ENCODE results near the gene OR8B2.
"Not testable (repeated sequence)": the region's sequence is repeated elsewhere in the genome, so short reads cannot be mapped to it uniquely, and the experiment has no call there.

The OR8B2 gene

GRCh38 chr11:124384399-124384798 is at the start of gene OR8B2:
Gene OR8B2, minus strand, starts transcription at chr11:124384499. Its CDS starts 1,156 bp downstream, at chr11:124383343.
- DNase-seq (ENCODE audit: low read depth in 2 of 2, low spot score in 1 of 2), result no peak

- DNase-seq (ENCODE audit: low read depth in 2 of 2, low spot score in 1 of 2), result no peak
Measured at GRCh38 chr11:124429599-124429998, 45.3 kb upstream of the OR8B2 start.

DNA sequence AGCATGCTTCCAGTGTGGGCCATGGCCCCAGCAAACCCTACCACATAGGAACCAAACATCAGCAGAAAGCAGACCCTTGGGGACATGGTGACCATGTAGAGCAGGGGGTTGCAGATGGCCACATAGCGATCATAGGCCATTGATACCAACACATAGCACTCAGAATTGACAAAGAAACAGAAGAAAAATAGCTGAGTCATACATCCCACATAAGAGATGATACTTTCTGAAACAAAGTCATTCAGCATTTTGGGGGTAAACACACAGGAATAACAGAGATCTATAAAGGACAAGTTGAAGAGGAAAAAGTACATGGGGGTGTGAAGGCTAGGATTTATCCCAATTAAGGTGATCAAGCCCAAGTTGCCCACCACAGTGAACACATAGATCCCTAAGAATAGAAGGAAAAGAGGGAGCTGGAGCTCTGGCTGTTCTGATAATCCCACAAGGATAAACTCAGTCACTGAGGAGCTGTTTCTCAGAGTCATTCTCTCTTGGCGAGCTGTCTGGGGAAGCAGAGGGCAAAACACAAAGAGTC is 40.2 kb upstream of the OR8B2 start, which contains the start of gene OR8B4:
TSS of gene OR8B4 (minus strand) at position 488 of the 538 bp plus-strand sequence. CDS start at position 488, 0 bp downstream.
- no peak for DNase-seq (ENCODE audit: low read depth in 2 of 2, low spot score in 1 of 2)

DNA sequence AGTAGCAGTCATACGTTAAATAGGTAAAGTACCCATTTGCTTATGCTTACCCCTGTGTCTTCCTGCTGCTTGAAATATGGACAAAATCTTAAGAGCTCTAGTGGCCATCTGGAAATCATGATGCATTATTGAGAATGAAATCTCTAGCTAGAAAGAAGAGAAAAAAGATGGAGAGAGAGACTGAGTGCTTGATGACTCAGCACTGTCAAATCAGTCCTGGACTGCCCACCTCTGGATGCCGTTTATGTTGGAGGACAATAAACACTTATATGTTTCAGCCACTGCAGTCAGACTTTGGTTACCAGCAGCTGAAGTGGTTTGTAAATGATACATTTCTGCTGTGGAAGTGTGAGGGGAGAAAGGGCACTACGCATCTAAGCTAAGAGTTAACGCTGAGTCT is 36.7 kb upstream of the OR8B2 start:
- no peak for DNase-seq (ENCODE audit: low read depth in 2 of 2, low spot score in 1 of 2)

DNA sequence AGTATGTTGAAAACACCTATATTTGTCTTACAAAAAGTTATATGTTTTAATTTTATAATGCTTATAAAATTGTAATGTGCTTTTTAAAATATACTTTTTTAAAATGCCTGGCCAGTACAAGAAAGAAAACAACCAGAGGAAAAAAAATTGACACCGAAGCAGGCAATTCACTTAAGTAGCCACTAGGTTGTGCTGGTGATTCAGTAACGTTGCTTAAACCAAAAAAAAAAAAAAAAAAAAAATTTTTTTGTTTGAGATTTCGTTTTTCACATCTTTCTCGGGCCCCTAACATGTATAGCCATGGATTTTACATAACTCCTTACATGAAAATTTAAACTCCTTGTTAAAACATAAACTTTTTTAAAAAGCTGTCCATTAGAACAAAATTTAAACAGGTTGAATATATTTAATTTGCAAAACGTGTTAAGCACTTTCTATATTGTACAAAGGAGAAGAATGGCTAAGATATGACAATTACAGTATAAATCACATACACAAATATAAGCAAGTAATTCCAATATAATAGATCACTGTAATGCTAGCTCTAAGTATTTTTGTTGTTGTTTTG is 31.1 kb upstream of the OR8B2 start:
- DNase-seq (ENCODE audit: low read depth in 2 of 2, low spot score in 1 of 2), result no peak

GRCh38 chr11:124409906-124410305 is 25.6 kb upstream of the OR8B2 start:
- no peak for DNase-seq (ENCODE audit: low read depth in 2 of 2, low spot score in 1 of 2)

GRCh38 chr11:124405581-124405980 is 21.3 kb upstream of the OR8B2 start:
- no peak for DNase-seq (ENCODE audit: low read depth in 2 of 2, low spot score in 1 of 2)

GRCh38 chr11:124403186-124403585 is 18.9 kb upstream of the OR8B2 start:
- not testable (repeated sequence) for DNase-seq (ENCODE audit: low read depth in 2 of 2, low spot score in 1 of 2)

DNA sequence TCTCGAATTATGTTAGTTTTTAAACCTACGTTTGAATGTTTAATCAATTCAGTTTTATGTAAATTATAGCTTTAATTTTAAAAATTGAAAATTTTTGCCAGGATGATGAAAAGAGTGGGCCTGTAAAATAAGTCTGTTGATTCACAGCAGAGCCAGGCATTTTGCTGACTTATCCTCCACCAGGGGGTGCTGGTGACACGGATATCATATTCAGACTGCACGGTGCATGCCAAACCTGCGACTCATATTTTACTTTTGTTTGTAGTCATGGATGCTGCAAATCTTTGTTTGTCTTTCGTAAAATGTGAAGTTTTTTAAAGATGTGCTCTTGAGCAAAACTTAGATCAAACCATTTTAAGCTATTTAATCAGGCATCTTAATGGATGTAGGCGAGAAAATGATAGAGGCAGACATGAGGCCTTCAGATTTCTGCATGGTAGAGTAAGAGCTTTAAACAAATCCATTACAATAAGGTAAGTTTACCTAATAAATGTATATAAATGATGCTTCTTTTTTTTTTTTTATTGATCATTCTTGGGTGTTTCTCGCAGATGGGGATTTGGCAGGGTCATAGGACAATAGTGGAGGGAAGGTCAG is 18.1 kb upstream of the OR8B2 start:
- DNase-seq (ENCODE audit: low read depth in 2 of 2, low spot score in 1 of 2), result no peak

DNA sequence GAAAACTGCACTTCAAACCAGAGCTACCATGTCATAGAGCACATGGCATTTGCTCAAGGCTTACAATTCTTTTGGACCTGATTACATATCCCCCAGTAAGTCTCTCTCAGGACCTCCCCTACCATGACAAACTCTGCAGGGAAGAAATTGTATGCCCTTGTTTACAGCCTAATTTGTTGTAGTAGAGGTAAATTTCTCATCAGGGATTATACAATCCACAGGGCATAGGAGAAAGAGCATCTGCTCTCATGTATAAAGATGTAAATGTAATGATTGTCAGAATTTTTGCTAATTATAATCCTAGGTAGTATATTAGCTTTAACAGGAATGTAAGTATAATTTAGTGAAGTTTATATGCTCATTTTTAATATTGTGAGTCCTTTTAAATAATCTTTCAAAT is 14.6 kb upstream of the OR8B2 start, which contains the start of gene OR8B3:
TSS of gene OR8B3 (minus strand) at position 101 of the 400 bp plus-strand sequence. CDS start 1,673 bp downstream, outside the sequence.
- DNase-seq (ENCODE audit: low read depth in 2 of 2, low spot score in 1 of 2), result no peak

DNA sequence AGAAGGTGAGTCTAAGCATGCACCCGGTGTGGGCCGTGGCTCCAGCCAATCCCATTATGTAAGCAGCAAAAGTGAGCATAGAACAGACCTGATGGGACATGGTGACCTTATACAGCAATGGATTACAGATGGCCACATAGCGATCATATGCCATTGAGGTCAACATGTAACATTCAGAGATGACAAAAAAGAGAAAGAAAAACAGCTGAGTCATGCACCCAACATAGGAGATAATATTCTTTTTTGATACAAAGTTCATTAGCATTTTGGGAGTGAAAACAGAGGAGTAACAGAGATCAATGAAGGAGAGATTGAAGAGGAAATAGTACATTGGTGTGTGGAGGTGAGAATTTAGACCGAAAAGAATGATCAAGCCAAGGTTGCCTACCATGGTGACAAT is 12.5 kb upstream of the OR8B2 start:
- DNase-seq (ENCODE audit: low read depth in 2 of 2, low spot score in 1 of 2), result not testable (repeated sequence)

- DNase-seq (ENCODE audit: low read depth in 2 of 2, low spot score in 1 of 2), result no peak
Measured at GRCh38 chr11:124394408-124394807, 10.1 kb upstream of the OR8B2 start.

DNA sequence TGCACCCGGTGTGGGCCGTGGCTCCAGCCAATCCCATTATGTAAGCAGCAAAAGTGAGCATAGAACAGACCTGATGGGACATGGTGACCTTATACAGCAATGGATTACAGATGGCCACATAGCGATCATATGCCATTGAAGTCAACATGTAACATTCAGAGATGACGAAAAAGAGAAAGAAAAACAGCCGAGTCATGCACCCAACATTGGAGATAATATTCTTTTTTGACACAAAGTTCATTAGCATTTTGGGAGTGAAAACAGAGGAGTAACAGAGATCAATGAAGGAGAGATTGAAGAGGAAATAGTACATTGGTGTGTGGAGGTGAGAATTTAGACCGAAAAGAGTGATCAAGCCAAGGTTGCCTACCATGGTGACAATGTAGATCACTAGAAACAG is 1.4 kb downstream of the OR8B2 start:
- DNase-seq (ENCODE audit: low read depth in 2 of 2, low spot score in 1 of 2), result not testable (repeated sequence)

DNA sequence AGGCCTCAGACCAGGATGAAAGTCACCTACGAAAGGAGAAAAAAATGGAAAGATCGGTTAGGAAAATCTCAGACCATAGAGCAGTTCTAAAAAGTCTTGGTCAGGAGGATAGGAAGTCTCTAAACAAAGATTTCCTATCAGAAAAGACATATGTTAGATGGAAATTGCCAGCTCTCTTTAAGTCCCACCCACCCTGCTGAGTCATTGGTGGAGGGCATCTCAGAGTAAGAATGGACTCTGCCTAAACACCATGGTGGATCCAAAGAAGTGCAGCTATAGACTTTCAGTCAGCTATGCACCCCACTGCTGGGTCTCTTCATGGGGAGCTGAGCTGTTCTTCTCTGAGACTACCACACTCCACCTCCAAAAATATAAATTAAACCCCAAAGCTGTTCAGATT is 3.7 kb downstream of the OR8B2 start:
- no peak for DNase-seq (ENCODE audit: low read depth in 2 of 2, low spot score in 1 of 2)

- no peak for DNase-seq (ENCODE audit: low read depth in 2 of 2, low spot score in 1 of 2)
Measured at GRCh38 chr11:124376280-124376679, 8.0 kb downstream of the OR8B2 start.

GRCh38 chr11:124359566-124359965 is 24.7 kb downstream of the OR8B2 start:
- DNase-seq (ENCODE audit: low read depth in 2 of 2, low spot score in 1 of 2), result no peak

DNA sequence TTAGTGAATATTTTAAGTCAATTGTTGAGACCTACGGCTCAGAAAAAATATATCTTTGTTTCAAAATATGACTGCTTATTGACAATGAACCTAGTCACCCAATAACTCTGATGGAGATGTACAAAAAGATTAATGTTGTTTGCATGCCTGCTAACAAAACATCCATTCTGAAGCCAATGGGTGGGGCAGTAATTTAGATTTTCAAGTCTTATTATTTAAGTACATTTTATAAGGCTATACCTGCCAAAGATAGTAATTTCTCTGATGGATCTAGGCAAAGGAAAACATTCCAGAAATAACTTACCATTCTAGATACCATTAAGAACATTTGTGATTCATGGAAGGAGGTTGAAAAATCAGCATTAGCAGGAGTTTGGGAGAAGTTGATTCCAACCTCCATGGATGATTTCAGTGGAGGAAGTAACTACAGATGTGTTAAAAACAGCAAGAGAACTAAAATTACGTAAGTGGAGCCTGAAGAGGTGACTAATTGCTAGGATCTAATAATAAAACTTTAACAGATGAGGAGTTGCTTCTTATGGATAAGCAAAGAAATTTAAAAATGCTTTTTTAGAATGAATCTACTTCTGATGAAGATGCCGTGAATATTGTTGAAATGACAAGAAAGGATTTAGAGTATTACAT is 37.9 kb downstream of the OR8B2 start:
- DNase-seq (ENCODE audit: low read depth in 2 of 2, low spot score in 1 of 2), result no peak

- DNase-seq (ENCODE audit: low read depth in 2 of 2, low spot score in 1 of 2), result no peak
Measured at GRCh38 chr11:124344346-124344745, 40.0 kb downstream of the OR8B2 start.

GRCh38 chr11:124340142-124340447 is 44.2 kb downstream of the OR8B2 start:
- DNase-seq (ENCODE audit: low read depth in 2 of 2, low spot score in 1 of 2), result no peak

DNA sequence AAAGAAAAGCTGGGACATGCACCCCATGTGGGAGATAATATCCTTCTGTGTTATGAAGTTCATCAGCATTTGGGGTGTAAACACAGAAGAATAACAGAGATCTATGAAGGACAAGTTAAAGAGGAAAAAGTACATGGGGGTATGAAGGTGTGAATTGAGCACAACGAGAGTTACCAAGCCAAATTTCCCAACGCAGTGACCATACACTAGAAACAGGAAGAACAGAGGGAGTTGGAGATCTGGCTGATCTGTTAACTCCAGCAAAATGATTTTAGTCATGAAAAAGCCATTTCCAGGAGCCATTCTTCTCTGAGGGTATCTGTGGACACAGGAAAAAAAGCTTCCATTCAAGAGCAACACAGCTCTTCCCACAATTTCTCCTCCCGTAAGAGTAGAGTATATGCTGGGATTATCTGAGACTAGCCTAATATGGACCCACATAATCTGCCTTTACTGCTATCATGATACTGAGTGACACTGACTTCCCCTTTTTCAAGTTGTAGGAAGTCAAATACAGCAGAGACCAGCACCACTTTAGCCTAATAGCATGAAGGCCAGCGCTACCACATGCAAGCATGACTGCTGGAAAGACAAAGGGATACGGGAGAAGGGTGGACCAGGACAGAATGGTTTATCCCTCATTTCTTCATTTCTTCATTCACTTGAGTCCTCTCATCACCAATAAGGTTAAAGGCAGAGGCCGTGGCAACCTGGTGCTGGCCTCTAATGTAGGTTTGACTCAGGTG is 44.7 kb downstream of the OR8B2 start:
- no peak for DNase-seq (ENCODE audit: low read depth in 2 of 2, low spot score in 1 of 2)
